K562 (cell line): ENCODE results near the gene EFHD2. TPM values are rescaled to one million over a fixed set of nuclear protein-coding genes. Genes with fewer than 3 reads are reported as not detected.

Source experiments
- FOS ChIP-seq: IDR thresholded peaks from 3 replicates; pipeline ENCODE4 v1.6.1; 2011; ENCODE audit not compliant: insufficient read length; ENCODE audit errors: extremely low read depth
- JUN ChIP-seq, 2 experiments: sonication (generic) in 1 of 2; formaldehyde crosslinking in 1 of 2; IDR thresholded peaks; 2 replicates each; pipeline versions ENCODE4 v1.6.1 to v1.8.0; 2012 to 2022; ENCODE audit warnings: borderline replicate concordance in 2 of 2, mild to moderate bottlenecking in 2 of 2, improper control_type of control experiment in 1 of 2, low read depth in 1 of 2, low read length in 1 of 2, missing genetic modification reagents in 1 of 2
- JUND ChIP-seq, 2 experiments: IDR thresholded peaks; 2 replicates in 1 of 2; 3 replicates in 1 of 2; pipeline ENCODE4 v1.6.1; 2011; ENCODE audit warnings: borderline replicate concordance in 2 of 2, low read depth in 2 of 2, low read length in 2 of 2, improper control_type of control experiment in 1 of 2, missing biosample characterization in 1 of 2, missing genetic modification characterization in 1 of 2, missing genetic modification reagents in 1 of 2
- MEIS2 ChIP-seq: fragments of 450-650 bp; IDR thresholded peaks from 2 replicates; pipeline ENCODE4 v1.6.1; 2014; ENCODE audit warnings: mild to moderate bottlenecking; ENCODE audit not compliant: partially characterized antibody
- MTA1 ChIP-seq: fragments of 450-650 bp; IDR thresholded peaks from 2 replicates; pipeline ENCODE4 v1.6.1; 2017; ENCODE audit warnings: borderline replicate concordance
- SMARCA4 ChIP-seq: fragments of 450-650 bp; IDR thresholded peaks from 2 replicates; pipeline ENCODE4 v1.6.1; 2016
- SRSF9 ChIP-seq: fragments of 200-400 bp; formaldehyde crosslinking; IDR thresholded peaks from 2 replicates; pipeline ENCODE4 v1.6.1; 2017; ENCODE audit warnings: low read depth, low read length, borderline replicate concordance
- polyA plus RNA-seq, 8 experiments: library from polyadenylated mRNA; depleted of rRNA in 4 of 8; stranded (reverse) in 5 of 8; unstranded in 3 of 8; fragments of >200 nt; fragmentation: Nextera tagmentation in 2 of 8; fragmentation: Illumina TruSeq in 1 of 8; extraction: Ambion mirVana in 2 of 8; extraction: Trizol in 1 of 8; gene quantifications; 2 replicates each; pipeline versions ENCODE4 v1.2.1 to v1.2.3, GENCODE V29; 2011 to 2014; ENCODE audit warnings: inconsistent platforms in 1 of 8, missing spikeins in 1 of 8
- total RNA-seq, 7 experiments: library from RNA; depleted of rRNA in 6 of 7; stranded (reverse); fragments of >200 nt in 6 of 7; fragmentation: Illumina TruSeq in 2 of 7; extraction: Trizol in 2 of 7; gene quantifications; 2 replicates each; pipeline versions ENCODE4 v1.2.1 to v1.2.3, GENCODE V29; 2011 to 2021; ENCODE audit warnings: low replicate concordance in 1 of 7
- TF ChIP-seq, protein P1 (sequence below): fragments of 450-650 bp; formaldehyde crosslinking; conservative IDR thresholded peaks from 2 replicates; pipeline ENCODE4 v1.4.0; 2022; ENCODE audit warnings: mild to moderate bottlenecking, missing genetic modification characterization
- TF ChIP-seq, protein P2 (sequence below), 2 experiments: fragments of 450-650 bp in 1 of 2; sonication (generic) in 1 of 2; formaldehyde crosslinking in 1 of 2; IDR thresholded peaks in 1 of 2; conservative IDR thresholded peaks in 1 of 2; 2 replicates each; pipeline versions ENCODE4 v1.6.1 to v1.8.1; 2016 to 2023; ENCODE audit warnings: mild to moderate bottlenecking in 2 of 2, moderate library complexity in 2 of 2, inconsistent platforms in 1 of 2, missing genetic modification reagents in 1 of 2

EFHD2 gene
- total and polyA plus RNA-seq, 9 of the 15 experiments (the other 6 are each of a cell fraction or from before 2014, with no cell fraction given): 1.7 to 73.5 (median 25.2) TPM

DNA sequence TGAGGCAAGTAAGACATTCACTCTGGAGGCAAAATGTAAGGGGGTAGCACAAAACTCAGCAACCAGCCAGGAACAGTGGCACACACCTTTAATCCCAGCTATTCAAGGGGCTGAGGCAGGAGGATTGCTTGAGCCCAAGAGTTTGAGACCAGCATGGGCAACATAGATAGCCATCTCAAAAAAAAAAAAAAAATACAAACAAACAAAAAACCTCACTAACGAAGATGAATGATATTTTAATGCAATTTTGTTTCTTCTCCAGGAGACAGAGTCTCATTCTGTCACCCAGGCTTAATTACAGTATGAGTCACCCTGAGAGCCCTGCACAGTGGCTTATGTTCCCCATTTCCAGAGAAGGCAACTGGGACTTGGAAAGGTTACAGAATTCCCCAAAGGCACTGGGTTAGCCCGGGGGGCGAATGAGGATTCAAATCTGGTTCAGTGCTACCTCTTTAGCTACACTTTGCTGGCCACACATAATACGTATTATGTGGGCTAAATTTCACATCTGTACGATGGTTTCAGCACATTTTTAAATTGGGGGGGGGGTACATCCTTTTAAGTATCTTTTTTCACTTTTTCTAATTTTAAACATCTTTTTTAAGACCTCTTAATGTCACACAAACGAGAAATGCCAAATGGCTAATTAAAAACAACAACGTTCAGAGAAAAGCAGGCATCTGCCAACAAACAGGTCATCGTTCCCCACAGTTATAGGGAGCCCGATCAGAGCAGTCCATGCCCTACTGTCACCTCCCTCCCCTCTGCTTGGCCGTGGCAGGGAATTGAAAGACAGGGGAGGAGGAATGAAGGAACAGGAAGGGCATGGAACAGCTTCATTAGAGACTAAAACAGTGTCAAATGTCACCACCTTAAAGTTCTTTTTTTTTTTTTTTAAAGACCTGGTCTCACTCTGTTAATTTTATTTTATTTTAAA lies 50.4 kb downstream of the EFHD2 start (continued):
- peak; percentile 60; the same call in 1 of the 2 replicates for TF ChIP-seq SMARCA4
- peak; percentile 86 for TF ChIP-seq JUN (IDR thresholded peaks at IDR 0.05; ENCODE audit: borderline replicate concordance, low read depth, low read length)
- TF ChIP-seq JUN (CRISPR knock-in tag; IDR thresholded peaks at IDR 0.05; ENCODE audit: borderline replicate concordance): no peak
- TF ChIP-seq JUND (IDR thresholded peaks at IDR 0.05; ENCODE audit: borderline replicate concordance, low read depth, low read length): peak; percentile 92
- TF ChIP-seq JUND (tag; IDR thresholded peaks at IDR 0.05; ENCODE audit: borderline replicate concordance, low read depth, low read length): peak; percentile 89
- no peak for TF ChIP-seq MTA1
- TF ChIP-seq FOS: peak; percentile 42
- TF ChIP-seq, protein P1, sequence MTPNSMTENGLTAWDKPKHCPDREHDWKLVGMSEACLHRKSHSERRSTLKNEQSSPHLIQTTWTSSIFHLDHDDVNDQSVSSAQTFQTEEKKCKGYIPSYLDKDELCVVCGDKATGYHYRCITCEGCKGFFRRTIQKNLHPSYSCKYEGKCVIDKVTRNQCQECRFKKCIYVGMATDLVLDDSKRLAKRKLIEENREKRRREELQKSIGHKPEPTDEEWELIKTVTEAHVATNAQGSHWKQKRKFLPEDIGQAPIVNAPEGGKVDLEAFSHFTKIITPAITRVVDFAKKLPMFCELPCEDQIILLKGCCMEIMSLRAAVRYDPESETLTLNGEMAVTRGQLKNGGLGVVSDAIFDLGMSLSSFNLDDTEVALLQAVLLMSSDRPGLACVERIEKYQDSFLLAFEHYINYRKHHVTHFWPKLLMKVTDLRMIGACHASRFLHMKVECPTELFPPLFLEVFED (CRISPR knock-in tag): no peak
- TF ChIP-seq, protein P2, sequence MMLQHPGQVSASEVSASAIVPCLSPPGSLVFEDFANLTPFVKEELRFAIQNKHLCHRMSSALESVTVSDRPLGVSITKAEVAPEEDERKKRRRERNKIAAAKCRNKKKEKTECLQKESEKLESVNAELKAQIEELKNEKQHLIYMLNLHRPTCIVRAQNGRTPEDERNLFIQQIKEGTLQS (IDR thresholded peaks at IDR 0.05): peak; percentile 87
- TF ChIP-seq, protein P2 (CRISPR knock-in tag; conservative IDR thresholded peaks at IDR 0.05): no peak
- TF ChIP-seq MEIS2: peak; percentile 54
- no peak for TF ChIP-seq SRSF9
